Measurements from ENCODE around the gene SCGB3A1.

Gene SCGB3A1, protein sequence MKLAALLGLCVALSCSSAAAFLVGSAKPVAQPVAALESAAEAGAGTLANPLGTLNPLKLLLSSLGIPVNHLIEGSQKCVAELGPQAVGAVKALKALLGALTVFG
- 0 to 4.8 (median 0.52) reads per million in 3 donors for total RNA-seq

DNA sequence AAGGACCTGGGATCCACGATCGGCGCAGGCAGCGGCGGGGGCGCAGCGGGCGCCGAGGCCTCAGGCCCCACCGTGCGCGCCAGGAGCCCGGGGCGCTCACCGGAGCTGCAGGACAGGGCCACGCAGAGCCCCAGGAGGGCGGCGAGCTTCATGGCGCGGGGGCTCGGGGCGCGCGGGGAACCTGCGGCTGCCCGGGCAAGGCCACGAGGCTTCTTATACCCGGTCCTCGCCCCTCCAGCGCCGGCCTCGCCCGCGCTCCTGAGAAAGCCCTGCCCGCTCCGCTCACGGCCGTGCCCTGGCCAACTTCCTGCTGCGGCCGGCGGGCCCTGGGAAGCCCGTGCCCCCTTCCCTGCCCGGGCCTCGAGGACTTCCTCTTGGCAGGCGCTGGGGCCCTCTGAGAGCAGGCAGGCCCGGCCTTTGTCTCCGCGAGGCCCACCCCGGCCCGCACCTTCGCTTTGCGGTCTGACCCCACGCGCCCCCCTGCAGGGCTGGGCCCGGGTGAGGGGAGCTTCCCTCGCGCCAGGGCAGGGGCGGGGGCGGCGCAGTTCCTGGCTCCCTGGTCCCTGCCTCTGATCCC lies at the start of gene SCGB3A1:
Gene SCGB3A1 (minus strand): TSS at position 189 of the 577 bp plus-strand sequence. CDS start 37 bp downstream, at position 152.
- Histone ChIP-seq H3K4me3 (ENCODE audit: insufficient read depth, low read depth, low read length, poor library complexity, severe bottlenecking) (peak within 1 kb of the TSS; percentile 17), H3K36me3 (ENCODE audit: control insufficient read depth, insufficient read depth, low read length) (no peaks in the 10 kb centered on the region), H3K27me3 (replicated peaks; ENCODE audit: control insufficient read depth, insufficient read depth, low read length, poor library complexity, severe bottlenecking) (peaks cover 22% of the 10 kb centered on the region), H3K4me1 (ENCODE audit: control insufficient read depth, insufficient read depth, low read length, poor library complexity, severe bottlenecking) (peaks cover 2% of the 10 kb centered on the region), H3K27ac (ENCODE audit: insufficient read depth, low read length, poor library complexity, severe bottlenecking) (no peak within 1 kb of the TSS), H3K9me3 (ENCODE audit: control insufficient read depth, low read length) (no peaks in the 10 kb centered on the region)
- no peak for DNase-seq

DNA sequence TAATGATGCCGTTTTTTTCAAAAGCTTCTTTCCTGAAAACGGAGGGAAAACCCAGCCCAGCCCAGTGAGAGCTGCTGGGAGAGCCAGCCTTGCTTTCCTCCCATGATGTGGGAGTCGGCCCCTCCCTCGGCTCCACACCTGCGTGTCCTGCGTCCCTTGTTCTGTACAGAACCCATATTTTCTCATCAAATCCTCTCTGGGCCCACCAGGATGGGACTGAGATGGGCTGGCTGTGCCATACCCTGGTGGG lies 49.2 kb upstream of the SCGB3A1 start:
- no peak overlapping the region for H3K4me3 ChIP-seq (ENCODE audit: insufficient read depth, low read depth, low read length, poor library complexity, severe bottlenecking)
- no peak overlapping the region for H3K27ac ChIP-seq (ENCODE audit: insufficient read depth, low read length, poor library complexity, severe bottlenecking)
- no peak for DNase-seq
- no peaks in the 10 kb centered on the region for H3K36me3 ChIP-seq (ENCODE audit: control insufficient read depth, insufficient read depth, low read length)
- no peaks in the 10 kb centered on the region for H3K27me3 ChIP-seq (replicated peaks; ENCODE audit: control insufficient read depth, insufficient read depth, low read length, poor library complexity, severe bottlenecking)
- no peaks in the 10 kb centered on the region for H3K4me1 ChIP-seq (ENCODE audit: control insufficient read depth, insufficient read depth, low read length, poor library complexity, severe bottlenecking)
- H3K9me3 ChIP-seq (ENCODE audit: control insufficient read depth, low read length), result no peaks in the 10 kb centered on the region

DNA sequence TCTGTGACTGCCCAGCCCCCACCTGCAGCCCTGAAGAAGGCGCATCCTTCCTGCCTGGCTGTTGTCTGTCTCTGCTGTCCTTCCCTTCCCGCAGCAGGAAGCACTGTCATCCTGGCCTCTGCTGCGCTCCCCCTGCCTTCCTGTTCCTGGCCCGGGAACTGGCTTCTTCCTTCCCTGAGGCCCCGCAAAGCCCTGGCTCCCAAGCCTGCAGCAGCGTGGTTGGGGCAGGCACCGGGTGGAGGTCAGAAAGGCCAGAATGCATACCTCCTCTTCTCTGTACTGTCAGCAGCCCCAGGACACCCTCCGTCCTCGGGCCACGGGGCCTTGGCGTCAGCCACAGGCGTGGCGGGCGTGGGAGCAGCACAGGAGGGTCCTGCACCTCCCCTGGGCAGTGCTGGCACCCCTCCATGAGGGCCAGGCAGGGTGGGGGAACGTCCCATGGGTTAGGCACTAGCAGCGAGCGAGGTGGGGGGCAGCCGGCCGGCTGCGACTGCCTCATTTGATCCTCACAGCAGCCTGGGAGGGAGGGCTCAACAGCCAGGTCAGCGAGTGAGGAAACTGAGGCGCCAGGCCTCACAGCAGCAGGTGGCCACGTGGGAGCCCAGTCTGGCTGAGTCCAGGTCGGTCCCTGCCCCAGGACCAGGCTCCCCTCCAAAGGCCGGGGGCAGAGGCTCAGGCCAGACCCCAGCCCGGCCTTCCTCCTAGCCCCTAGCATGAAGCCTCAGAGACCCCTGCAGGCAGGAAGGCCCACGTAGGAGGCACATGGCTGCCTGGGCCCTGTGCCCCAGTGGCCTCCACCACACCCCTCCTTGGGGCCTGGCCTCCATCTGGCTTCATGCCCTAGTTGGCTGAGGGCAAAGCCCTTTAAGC lies 48.7 kb upstream of the SCGB3A1 start:
- no peak for DNase-seq
- H3K4me1 ChIP-seq (ENCODE audit: control insufficient read depth, insufficient read depth, low read length, poor library complexity, severe bottlenecking), result no peaks in the 10 kb centered on the region
- no peaks in the 10 kb centered on the region for H3K9me3 ChIP-seq (ENCODE audit: control insufficient read depth, low read length)
- H3K27me3 ChIP-seq (replicated peaks; ENCODE audit: control insufficient read depth, insufficient read depth, low read length, poor library complexity, severe bottlenecking), result no peaks in the 10 kb centered on the region
- H3K36me3 ChIP-seq (ENCODE audit: control insufficient read depth, insufficient read depth, low read length), result no peaks in the 10 kb centered on the region
- no peak overlapping the region for H3K27ac ChIP-seq (ENCODE audit: insufficient read depth, low read length, poor library complexity, severe bottlenecking)
- H3K4me3 ChIP-seq (ENCODE audit: insufficient read depth, low read depth, low read length, poor library complexity, severe bottlenecking), result no peak overlapping the region

DNA sequence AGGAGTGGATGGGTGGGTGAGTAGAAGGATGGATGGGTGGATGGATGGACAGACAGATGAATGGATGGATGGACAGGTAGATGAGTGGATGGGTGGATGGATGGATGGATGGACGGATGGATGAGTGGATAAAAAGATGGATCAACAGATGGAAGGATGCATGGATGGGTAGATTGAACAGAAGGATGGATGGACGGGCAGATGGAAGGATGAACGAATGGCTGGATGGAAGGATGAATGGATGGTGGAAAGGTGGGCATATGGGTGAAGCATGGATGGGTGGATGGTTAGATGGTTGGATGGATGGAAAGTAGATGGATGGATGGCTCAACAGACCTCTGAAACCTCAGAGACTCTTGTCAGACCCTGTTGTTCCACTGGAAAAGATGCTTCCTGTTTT lies 48.0 kb upstream of the SCGB3A1 start:
- Histone ChIP-seq H3K4me1 (ENCODE audit: control insufficient read depth, insufficient read depth, low read length, poor library complexity, severe bottlenecking) (no peaks in the 10 kb centered on the region), H3K9me3 (ENCODE audit: control insufficient read depth, low read length) (no peaks in the 10 kb centered on the region), H3K36me3 (ENCODE audit: control insufficient read depth, insufficient read depth, low read length) (no peaks in the 10 kb centered on the region), H3K4me3 (ENCODE audit: insufficient read depth, low read depth, low read length, poor library complexity, severe bottlenecking) (no peak overlapping the region), H3K27me3 (replicated peaks; ENCODE audit: control insufficient read depth, insufficient read depth, low read length, poor library complexity, severe bottlenecking) (no peaks in the 10 kb centered on the region), H3K27ac (ENCODE audit: insufficient read depth, low read length, poor library complexity, severe bottlenecking) (no peak overlapping the region)
- no peak for DNase-seq

DNA sequence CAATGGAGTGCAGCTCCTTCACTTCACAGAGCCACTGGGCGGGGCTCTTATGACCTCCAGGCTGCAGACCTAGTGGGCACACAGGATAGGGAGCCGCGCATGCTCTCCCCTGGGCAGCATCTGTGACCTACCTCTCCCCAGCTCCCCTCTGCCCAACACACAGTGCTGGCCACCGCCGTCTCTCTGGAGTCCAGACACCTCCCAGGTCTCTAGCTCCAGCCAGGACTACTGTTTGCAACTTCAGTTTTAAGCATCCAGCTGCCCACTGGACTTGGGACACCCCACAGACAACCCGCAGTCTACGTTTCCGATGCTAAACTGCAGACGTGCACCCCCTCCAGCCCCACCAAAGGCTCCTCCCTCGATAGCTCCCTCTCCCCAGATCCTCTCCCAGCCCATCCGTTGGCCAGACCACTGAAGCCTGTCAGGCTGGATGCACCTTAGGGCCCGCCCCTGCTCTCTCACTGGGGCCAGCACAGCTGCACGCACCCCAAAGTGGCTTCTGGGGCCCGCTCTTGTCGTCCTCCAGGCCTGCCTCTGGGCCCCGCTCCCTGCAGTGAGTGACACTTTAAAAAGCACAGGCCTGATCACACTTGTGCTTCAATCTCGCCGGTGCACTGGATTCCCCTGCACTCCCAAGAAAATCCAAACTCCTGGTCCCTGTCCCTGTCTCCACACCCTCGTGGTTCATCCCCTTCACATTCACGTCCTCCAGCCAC lies 46.8 kb upstream of the SCGB3A1 start:
- DNase-seq, result no peak
- H3K4me1 ChIP-seq (ENCODE audit: control insufficient read depth, insufficient read depth, low read length, poor library complexity, severe bottlenecking), result no peaks in the 10 kb centered on the region
- no peak overlapping the region for H3K4me3 ChIP-seq (ENCODE audit: insufficient read depth, low read depth, low read length, poor library complexity, severe bottlenecking)
- no peak overlapping the region for H3K27ac ChIP-seq (ENCODE audit: insufficient read depth, low read length, poor library complexity, severe bottlenecking)
- no peaks in the 10 kb centered on the region for H3K36me3 ChIP-seq (ENCODE audit: control insufficient read depth, insufficient read depth, low read length)
- H3K27me3 ChIP-seq (replicated peaks; ENCODE audit: control insufficient read depth, insufficient read depth, low read length, poor library complexity, severe bottlenecking), result no peaks in the 10 kb centered on the region
- no peaks in the 10 kb centered on the region for H3K9me3 ChIP-seq (ENCODE audit: control insufficient read depth, low read length)

DNA sequence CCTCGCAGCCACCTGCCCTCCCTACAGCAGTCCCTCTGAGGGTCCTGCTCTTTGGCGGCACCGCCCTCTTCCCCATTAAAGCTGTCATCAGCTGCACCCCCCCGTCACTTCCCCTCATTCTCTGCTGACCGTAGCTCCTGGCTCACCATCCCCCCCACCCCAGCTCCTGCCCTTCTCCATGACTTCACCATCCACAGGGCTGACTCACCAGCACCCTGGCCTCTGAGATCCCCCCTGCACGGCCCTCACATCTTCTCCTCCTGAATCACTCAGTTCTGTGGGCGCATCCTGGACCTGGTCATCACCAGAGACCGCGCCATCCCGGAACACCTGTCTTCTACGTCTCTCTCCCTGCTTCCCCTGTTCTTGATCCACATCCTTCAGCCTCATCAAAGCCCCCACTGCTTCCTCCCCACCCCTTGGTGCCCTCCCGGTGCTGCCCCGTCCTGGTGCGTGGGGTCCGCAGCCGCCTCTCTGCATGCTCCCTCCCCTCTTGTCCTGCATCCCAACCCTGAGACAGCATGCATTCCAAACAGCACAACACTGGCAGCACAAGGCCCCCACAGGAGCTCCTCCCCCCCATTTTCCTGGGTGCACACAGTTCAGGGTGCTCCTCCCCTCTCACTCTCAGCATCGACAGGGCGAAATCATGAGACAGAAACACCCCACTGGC lies 45.2 kb upstream of the SCGB3A1 start:
- no peak overlapping the region for H3K27ac ChIP-seq (ENCODE audit: insufficient read depth, low read length, poor library complexity, severe bottlenecking)
- no peaks in the 10 kb centered on the region for H3K27me3 ChIP-seq (replicated peaks; ENCODE audit: control insufficient read depth, insufficient read depth, low read length, poor library complexity, severe bottlenecking)
- no peaks in the 10 kb centered on the region for H3K9me3 ChIP-seq (ENCODE audit: control insufficient read depth, low read length)
- H3K4me3 ChIP-seq (ENCODE audit: insufficient read depth, low read depth, low read length, poor library complexity, severe bottlenecking), result no peak overlapping the region
- H3K36me3 ChIP-seq (ENCODE audit: control insufficient read depth, insufficient read depth, low read length), result no peaks in the 10 kb centered on the region
- no peaks in the 10 kb centered on the region for H3K4me1 ChIP-seq (ENCODE audit: control insufficient read depth, insufficient read depth, low read length, poor library complexity, severe bottlenecking)
- DNase-seq, result no peak

DNA sequence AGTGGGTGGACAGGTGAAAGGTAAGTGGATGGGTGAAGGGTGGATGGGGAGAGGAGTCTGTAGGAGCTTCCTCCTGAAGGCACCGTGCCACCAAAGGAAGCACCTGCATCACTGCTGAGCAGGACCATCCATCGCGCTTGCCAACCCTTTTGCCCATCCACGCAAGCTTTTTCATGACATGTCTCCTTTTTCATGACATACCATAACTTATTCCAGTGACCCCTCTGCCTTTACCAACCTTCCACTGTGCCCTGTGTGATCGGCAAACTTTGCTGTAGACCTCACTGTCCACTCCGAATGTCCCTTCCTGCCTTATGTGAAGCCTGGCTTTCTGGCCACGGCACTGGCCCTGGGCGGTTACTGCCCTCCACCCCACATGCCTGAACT lies 44.7 kb upstream of the SCGB3A1 start:
- Histone ChIP-seq H3K27ac (ENCODE audit: insufficient read depth, low read length, poor library complexity, severe bottlenecking) (no peak overlapping the region), H3K36me3 (ENCODE audit: control insufficient read depth, insufficient read depth, low read length) (no peaks in the 10 kb centered on the region), H3K4me1 (ENCODE audit: control insufficient read depth, insufficient read depth, low read length, poor library complexity, severe bottlenecking) (no peaks in the 10 kb centered on the region), H3K9me3 (ENCODE audit: control insufficient read depth, low read length) (no peaks in the 10 kb centered on the region), H3K27me3 (replicated peaks; ENCODE audit: control insufficient read depth, insufficient read depth, low read length, poor library complexity, severe bottlenecking) (no peaks in the 10 kb centered on the region), H3K4me3 (ENCODE audit: insufficient read depth, low read depth, low read length, poor library complexity, severe bottlenecking) (no peak overlapping the region)
- no peak for DNase-seq

DNA sequence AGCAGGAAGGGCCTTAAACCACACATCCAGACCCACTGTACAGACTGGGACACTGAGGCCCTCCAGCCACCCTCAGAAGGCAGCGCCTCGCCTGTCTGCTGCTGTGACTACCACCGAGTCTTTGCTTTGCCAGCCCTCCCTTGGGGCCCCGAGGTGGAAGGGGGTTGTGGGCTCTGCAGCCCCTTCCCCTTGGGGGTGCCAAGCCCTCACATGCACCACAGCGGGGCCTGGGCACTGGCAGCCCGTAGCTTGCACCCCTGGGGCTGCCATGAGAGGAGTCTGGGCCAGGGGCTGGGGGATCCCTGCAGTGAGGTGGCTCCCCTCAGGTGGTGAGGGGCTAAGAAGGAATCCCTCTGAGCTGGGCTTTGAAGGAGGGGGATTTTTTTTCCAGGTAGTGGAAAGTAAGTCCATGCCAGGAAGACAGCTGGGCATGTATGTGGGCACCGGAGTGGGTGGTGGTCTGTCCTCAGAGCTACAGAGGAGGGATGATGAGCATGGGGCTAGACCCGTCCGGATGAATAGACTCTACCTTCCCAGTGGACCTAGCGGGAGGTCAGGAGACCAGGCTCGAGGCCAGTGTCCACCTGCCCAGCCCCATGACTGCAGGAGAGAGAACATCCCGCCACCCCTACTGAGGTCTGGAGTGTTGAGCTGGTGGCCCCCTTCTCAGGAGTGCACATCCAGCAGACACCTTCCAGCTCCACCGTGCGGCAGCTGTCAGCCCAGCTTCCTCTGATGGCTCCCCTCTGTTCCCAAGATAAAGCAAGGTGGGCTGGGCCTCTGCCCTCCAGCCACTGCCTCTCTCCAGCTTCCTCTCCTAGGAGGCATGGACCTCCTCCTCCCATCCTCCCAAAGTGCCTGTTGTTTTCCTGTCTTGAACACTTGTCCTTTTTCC lies 42.2 kb upstream of the SCGB3A1 start:
- no peak for DNase-seq
- no peak overlapping the region for H3K4me3 ChIP-seq (ENCODE audit: insufficient read depth, low read depth, low read length, poor library complexity, severe bottlenecking)
- no peaks in the 10 kb centered on the region for H3K4me1 ChIP-seq (ENCODE audit: control insufficient read depth, insufficient read depth, low read length, poor library complexity, severe bottlenecking)
- no peak overlapping the region for H3K27ac ChIP-seq (ENCODE audit: insufficient read depth, low read length, poor library complexity, severe bottlenecking)
- no peaks in the 10 kb centered on the region for H3K36me3 ChIP-seq (ENCODE audit: control insufficient read depth, insufficient read depth, low read length)
- H3K27me3 ChIP-seq (replicated peaks; ENCODE audit: control insufficient read depth, insufficient read depth, low read length, poor library complexity, severe bottlenecking), result no peaks in the 10 kb centered on the region
- H3K9me3 ChIP-seq (ENCODE audit: control insufficient read depth, low read length), result no peaks in the 10 kb centered on the region

DNA sequence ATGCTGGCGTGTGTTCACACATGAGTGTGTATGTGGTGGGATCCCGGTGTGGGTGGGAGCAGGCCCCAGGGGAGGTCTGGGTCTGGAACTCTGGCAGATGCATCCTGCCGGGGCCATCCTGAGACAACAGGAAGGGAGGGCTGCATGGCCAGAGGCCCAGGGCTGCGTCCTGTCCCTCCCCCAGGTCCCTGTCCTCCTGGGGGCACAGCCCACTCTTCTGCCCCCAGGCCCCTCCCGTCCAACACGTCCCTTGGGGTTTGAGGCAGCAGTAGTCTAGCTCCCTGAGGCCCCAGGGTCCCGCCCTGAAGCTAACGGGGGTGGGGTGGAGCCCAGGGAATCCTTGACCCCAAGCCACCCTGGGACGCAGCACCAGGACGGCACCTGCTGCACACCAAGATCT lies 41.5 kb upstream of the SCGB3A1 start:
- H3K36me3 ChIP-seq (ENCODE audit: control insufficient read depth, insufficient read depth, low read length), result no peaks in the 10 kb centered on the region
- no peak overlapping the region for H3K4me3 ChIP-seq (ENCODE audit: insufficient read depth, low read depth, low read length, poor library complexity, severe bottlenecking)
- DNase-seq, result no peak
- H3K4me1 ChIP-seq (ENCODE audit: control insufficient read depth, insufficient read depth, low read length, poor library complexity, severe bottlenecking), result no peaks in the 10 kb centered on the region
- no peaks in the 10 kb centered on the region for H3K9me3 ChIP-seq (ENCODE audit: control insufficient read depth, low read length)
- no peak overlapping the region for H3K27ac ChIP-seq (ENCODE audit: insufficient read depth, low read length, poor library complexity, severe bottlenecking)
- H3K27me3 ChIP-seq (replicated peaks; ENCODE audit: control insufficient read depth, insufficient read depth, low read length, poor library complexity, severe bottlenecking), result no peaks in the 10 kb centered on the region
